GM13976 (cell line): ENCODE data around the gene SORBS1.

Source experiments
- DNase-seq: peaks from one replicate; pipeline ENCODE4 v3.0.0; 2012; ENCODE audit warnings: low spot score
- in situ Hi-C: fragments of 300-500 bp; cut with MboI; formaldehyde crosslinking; loops from one replicate; pipeline ENCODE4 v1.12.0; 2022; ENCODE audit warnings: low sequenced_read_pairs, mixed read lengths, inconsistent platforms; ENCODE audit not compliant: unreplicated experiment
- TF ChIP-seq, protein P1 (sequence below): IDR thresholded peaks from 2 replicates; pipeline ENCODE4 v1.5.1; 2012; ENCODE audit warnings: borderline replicate concordance, mild to moderate bottlenecking; ENCODE audit not compliant: insufficient read depth; ENCODE audit errors: extremely low read depth, missing control alignments, control extremely low read depth

Gene SORBS1

DNA sequence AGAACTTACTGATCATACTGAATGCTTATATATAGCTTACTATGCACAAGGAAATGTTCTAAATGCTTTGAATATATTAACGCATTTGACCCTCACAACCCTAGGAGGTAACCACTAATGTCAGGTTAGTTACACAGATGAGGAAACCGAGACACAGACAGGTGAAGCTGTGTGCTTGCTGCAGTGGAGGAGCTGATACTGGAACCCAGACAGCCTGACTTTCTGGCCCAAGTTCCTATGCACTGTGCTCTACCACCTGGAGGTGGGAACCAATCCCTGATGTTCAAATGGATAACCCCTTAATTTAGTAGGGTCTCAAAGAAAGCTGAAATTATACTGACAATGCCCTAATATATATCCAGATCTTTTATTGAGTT is 119.6 kb downstream of the SORBS1 start:
- TF ChIP-seq, protein P1, sequence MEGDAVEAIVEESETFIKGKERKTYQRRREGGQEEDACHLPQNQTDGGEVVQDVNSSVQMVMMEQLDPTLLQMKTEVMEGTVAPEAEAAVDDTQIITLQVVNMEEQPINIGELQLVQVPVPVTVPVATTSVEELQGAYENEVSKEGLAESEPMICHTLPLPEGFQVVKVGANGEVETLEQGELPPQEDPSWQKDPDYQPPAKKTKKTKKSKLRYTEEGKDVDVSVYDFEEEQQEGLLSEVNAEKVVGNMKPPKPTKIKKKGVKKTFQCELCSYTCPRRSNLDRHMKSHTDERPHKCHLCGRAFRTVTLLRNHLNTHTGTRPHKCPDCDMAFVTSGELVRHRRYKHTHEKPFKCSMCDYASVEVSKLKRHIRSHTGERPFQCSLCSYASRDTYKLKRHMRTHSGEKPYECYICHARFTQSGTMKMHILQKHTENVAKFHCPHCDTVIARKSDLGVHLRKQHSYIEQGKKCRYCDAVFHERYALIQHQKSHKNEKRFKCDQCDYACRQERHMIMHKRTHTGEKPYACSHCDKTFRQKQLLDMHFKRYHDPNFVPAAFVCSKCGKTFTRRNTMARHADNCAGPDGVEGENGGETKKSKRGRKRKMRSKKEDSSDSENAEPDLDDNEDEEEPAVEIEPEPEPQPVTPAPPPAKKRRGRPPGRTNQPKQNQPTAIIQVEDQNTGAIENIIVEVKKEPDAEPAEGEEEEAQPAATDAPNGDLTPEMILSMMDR, result no peak
- in situ Hi-C loops, result no loop called here
- no peak for DNase-seq

DNA sequence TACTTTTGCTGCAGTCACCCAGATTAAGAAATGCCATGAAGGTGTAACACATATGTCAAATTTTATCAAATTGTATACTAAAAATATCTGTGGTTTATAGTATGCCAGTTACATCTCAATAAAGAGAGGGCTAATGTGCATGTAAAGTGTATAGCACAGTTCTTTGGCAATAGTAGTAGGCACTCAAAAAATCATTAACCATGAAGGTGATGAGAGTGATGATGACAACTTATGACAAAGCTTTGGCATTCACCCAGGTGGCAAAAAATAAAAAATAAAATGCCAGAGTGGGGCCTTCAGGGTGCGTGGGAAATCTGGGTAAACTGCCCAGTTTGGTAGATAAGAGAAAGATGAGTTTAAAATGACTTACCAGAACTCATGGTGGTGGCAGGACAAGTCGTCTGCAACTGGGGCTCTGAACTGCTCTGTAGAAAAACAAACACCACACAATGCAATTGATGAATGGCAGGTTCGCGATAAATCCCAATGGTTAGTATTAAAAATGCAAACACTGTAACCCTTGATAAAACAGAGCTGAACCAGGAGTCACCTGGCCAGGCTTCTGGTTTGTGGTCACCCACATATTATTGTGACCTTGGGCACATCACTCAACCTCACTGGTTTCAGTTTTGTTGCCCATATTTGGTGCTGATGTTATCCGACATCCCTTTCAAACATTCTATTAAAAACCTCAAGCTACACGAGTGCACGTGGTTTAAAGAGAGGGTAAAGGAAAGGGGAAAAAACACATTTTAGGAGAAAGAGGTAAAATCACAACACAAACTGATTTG is 120.2 kb downstream of the SORBS1 start:
- in situ Hi-C loops, result no loop called here
- TF ChIP-seq, protein P1, result no peak

DNA sequence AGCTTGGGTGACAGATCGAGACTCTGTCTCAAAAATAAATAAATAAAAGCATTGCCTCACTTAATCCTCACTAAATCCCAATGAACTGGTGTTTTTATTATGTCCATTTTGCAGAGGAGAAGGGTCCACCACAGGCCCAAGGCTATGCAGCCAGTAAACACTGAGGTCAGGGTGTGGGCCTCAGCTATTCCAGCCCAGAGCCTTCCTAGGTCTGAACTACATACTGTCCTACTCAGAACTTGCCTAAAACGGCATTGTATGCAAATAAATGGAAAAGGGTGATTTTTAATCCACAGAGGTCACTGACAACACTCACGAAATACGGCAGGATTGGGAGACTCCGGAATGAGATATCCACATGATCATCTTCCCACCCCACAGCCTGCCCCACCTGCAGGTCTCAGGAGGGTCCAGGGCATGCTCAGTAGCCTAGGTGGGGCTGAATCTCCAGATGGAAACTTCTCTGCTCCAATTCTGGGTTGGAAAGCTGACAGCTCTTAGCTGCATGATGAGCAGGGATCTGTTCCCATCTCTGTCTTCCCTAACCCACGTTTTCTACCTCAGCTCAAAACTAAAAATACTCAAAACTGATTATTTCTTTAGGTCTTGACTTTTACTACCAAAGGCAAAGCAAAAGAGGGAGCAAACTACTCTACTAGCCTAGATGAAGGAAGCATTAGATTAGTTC is 121.0 kb downstream of the SORBS1 start:
- DNase-seq, result no peak
- in situ Hi-C loops, result no loop called here
- TF ChIP-seq, protein P1, result no peak

More for the DNA sequence above, 120.2 kb downstream of the SORBS1 start:
- no peak for DNase-seq

DNA sequence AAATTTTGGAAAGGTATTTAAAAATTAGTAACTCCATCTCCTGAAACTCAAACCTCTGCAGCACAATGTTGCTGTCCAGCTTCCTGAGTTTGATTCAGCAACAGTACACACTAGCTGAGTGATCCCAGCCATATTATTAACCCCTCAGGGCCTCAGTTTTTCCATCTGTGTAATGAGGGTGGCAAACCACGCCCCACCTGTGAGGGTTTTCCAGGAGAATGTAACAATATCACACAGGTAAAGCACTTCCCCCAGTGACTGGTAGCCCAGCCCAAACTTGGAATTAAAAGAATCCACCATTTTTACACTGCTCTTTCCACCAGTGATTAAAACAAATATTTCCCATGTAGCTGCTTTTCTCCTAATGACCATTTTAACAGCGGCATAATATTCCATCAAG is 122.4 kb downstream of the SORBS1 start:
- TF ChIP-seq, protein P1, result no peak
- in situ Hi-C loops, result no loop called here
- no peak for DNase-seq

DNA sequence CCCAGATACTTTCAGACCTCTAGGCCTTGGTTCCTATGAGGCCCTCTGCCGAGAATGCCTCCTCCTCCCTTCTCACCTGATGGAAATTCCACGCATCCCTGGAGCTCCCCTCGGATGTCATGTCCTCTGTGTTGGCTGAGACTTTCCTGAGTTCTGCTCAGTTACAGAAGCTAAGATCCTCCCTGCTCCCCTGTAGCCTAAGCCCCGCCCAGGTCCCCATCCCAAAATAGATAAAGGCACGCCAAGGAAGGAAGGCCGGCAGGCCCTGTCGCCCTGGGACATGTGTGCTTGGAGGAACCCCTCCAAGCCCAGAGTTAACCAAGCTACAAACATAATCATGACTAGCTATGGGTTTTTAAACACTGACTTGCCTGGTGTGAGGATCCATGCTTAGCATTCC is 123.5 kb downstream of the SORBS1 start:
- in situ Hi-C loops, result no loop called here
- DNase-seq, result no peak
- TF ChIP-seq, protein P1, result no peak

DNA sequence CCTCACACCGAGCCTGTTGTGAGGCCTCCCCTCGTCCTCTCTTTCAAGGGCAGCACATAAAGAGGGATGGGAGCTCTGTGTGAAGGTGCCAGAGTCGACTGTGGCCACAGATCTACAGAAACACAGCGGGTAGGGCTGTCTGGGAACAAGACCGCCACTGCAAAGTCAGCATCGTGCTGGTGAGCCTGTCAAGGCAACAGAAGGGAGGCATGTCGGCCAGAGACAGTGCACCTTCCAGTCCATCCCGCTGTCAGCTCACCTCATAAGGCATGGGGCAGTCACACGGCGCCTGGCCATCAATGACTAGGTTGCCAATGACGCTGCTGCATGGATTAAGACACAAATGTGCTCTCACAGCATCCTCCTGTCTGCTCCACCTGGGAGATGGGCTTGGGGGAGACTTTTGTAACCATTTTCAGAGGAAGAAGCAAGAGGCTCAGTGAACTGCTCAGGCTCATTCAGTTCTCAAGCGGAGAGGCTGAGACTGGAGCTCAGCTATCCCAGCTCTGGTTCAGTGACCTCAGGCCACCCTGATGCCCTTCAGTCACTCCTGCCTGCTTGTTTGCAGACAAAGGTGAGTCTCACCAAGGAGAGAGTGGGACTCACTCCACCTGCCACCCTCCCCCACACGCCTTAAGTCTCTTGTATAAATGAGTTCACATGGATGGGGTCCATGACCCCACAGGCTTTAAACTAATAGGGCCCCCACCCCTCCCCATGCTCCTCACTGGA is 125.5 kb downstream of the SORBS1 start:
- TF ChIP-seq, protein P1, result no peak
- no peak for DNase-seq
- in situ Hi-C loops, result no loop called here
